BLaER1 (cell line): Measurements from ENCODE around the gene SLC22A17.

Experiments
- H3K27ac ChIP-seq: shearing (Covaris generic); formaldehyde crosslinking; 2 replicates; pipeline ENCODE4 v1.8.1; 2022
- H3K27me3 ChIP-seq: shearing (Covaris generic); formaldehyde crosslinking; 2 replicates; pipeline ENCODE4 v1.8.1; 2022
- H3K36me3 ChIP-seq: shearing (Covaris generic); formaldehyde crosslinking; 2 replicates; pipeline ENCODE4 v1.8.1; 2022
- H3K4me1 ChIP-seq: shearing (Covaris generic); formaldehyde crosslinking; 2 replicates; pipeline ENCODE4 v1.8.1; 2022
- H3K4me2 ChIP-seq: shearing (Covaris generic); formaldehyde crosslinking; 2 replicates; pipeline ENCODE4 v1.8.1; 2022
- H3K4me3 ChIP-seq: shearing (Covaris generic); formaldehyde crosslinking; 2 replicates; pipeline ENCODE4 v1.8.1; 2022
- H3K9ac ChIP-seq: shearing (Covaris generic); formaldehyde crosslinking; 2 replicates; pipeline ENCODE4 v1.8.1; 2022
- H3K9me3 ChIP-seq: shearing (Covaris generic); formaldehyde crosslinking; 2 replicates; pipeline ENCODE4 v1.8.1; 2022
- H4K20me1 ChIP-seq: shearing (Covaris generic); formaldehyde crosslinking; 2 replicates; pipeline ENCODE4 v1.8.1; 2022
- Cebpa-rat ChIP-seq: shearing (Covaris generic); IDR thresholded peaks from 2 replicates; pipeline ENCODE4 v1.8.1; 2022

Gene SLC22A17

DNA sequence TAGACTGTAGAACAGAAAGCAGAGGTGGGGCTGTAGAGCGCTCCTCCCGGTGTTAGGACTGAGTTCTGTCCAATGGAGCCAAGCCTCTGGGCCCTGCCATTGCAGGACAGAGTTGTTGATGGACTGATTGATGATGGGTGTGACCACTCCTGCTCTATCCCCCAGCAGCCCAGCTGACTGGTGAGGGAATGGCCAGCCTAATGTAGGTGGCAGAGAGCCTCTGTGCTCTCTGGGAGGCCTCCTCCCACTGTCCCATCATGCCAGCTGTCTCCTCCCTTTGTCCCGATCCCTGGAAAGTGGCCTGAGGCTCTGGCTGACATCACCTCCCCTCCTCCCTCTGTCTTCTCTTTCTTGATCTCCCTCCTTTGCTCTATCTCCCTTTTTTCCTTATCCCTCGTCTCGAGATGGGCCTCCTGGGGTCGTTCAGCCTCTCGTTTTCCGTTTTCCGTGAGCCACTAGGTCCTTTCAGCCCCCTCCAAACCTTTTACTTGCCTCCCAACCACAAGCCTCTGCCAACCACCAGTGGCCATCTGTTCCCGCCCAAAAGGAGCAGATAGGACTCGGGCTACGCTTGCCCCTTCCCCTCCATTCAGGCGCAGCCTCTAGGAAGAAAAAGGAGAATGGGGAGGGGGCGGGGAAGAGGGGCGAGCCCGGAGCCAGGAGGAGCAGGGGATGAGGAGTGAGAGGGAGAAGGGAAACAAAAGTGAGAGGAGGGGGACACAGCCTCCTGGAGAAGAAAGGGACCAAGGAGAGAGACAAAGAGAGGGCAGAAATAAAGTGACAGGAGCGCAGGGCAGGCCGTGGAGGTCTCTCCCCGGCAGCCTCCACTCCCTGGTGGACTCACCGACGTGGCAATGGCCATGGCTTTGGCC is 11.7 kb upstream of the SLC22A17 start:
- Histone ChIP-seq H3K9ac (no peak overlapping the region), H3K4me1 (peaks cover 10% of the 10 kb centered on the region; the same call in 1 of the 2 replicates), H4K20me1 (no peaks in the 10 kb centered on the region), H3K9me3 (peaks cover 10% of the 10 kb centered on the region), H3K4me3 (no peak overlapping the region), H3K27ac (no peak overlapping the region), H3K4me2 (no peak overlapping the region), H3K27me3 (peaks cover 23% of the 10 kb centered on the region), H3K36me3 (no peaks in the 10 kb centered on the region)
- TF ChIP-seq Cebpa-rat = no peak

DNA sequence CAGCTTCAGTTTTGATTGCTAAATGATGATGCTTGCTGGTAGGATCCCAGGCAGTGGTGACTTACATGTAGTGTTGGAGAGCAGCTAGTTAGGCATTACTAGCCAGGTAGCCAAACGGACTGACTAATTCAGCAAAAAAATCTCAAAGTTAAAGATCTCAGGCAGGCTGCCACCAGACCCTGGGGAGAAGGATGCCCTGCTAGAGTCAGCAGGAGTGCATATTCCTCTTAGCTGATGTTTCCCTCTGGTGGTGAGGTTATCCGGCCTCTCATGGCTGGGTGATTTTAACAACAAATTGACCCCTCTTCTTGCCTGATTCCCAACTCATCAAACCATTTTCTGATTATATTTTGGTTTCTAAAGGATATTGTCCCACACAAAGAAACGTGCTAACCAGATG is 9.5 kb upstream of the SLC22A17 start:
- no peaks in the 10 kb centered on the region for H3K36me3 ChIP-seq
- no peak overlapping the region for H3K27ac ChIP-seq
- TF ChIP-seq Cebpa-rat = no peak
- H3K4me3 ChIP-seq = no peak overlapping the region
- H4K20me1 ChIP-seq = no peaks in the 10 kb centered on the region
- H3K27me3 ChIP-seq = peaks cover 23% of the 10 kb centered on the region
- peaks cover 10% of the 10 kb centered on the region for H3K9me3 ChIP-seq
- peaks cover 10% of the 10 kb centered on the region; the same call in 1 of the 2 replicates for H3K4me1 ChIP-seq
- no peak overlapping the region for H3K9ac ChIP-seq
- H3K4me2 ChIP-seq = no peak overlapping the region

DNA sequence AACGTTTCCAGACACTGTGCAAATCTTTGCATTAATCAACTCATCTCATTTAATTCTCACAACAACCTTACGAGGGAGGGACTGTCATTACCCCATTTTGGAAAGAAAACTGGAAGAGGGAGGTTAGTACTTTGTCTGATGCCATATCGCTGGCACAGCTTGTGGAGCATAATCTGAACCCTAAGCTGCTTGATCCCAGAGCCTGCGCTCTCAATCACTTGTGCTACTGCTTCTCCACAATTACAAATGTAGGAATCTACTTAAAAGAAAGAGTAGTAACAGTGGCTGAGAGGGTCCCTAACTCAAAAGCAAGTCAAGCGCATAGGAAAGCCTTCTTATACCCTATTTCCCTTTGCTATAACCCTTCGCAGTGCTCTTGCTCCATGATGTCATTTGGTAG is 9.1 kb upstream of the SLC22A17 start:
- Histone ChIP-seq H3K27me3 (peaks cover 23% of the 10 kb centered on the region), H4K20me1 (no peaks in the 10 kb centered on the region), H3K9ac (no peak overlapping the region), H3K4me3 (no peak overlapping the region), H3K27ac (no peak overlapping the region), H3K36me3 (no peaks in the 10 kb centered on the region), H3K9me3 (peaks cover 10% of the 10 kb centered on the region), H3K4me1 (peaks cover 10% of the 10 kb centered on the region; the same call in 1 of the 2 replicates), H3K4me2 (no peak overlapping the region)
- TF ChIP-seq Cebpa-rat = no peak

DNA sequence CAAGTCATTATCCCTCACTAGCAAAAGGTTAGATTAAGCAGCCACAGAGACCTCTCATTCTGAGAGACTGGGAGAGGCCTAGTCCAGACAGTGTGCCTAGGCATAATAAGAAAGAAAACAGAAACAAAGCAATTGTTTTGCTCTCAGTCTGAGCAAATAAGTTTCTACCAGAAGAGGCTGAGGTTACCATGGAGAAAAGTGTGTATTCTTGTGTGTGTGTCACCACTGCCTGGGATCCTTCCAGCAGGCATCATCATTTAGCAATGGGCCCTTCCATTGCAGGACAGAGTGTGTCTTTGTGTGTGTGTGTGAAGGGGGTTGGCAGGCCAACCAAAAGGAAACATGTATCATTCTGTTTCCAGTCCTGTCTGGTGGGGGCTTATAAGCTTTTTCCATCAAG is 8.6 kb upstream of the SLC22A17 start:
- peaks cover 10% of the 10 kb centered on the region for H3K9me3 ChIP-seq
- H3K4me2 ChIP-seq = no peak overlapping the region
- peaks cover 10% of the 10 kb centered on the region; the same call in 1 of the 2 replicates for H3K4me1 ChIP-seq
- H3K27me3 ChIP-seq = peaks cover 23% of the 10 kb centered on the region
- no peak overlapping the region for H3K27ac ChIP-seq
- H3K36me3 ChIP-seq = no peaks in the 10 kb centered on the region
- no peak for TF ChIP-seq Cebpa-rat
- H4K20me1 ChIP-seq = no peaks in the 10 kb centered on the region
- H3K4me3 ChIP-seq = no peak overlapping the region
- no peak overlapping the region for H3K9ac ChIP-seq

DNA sequence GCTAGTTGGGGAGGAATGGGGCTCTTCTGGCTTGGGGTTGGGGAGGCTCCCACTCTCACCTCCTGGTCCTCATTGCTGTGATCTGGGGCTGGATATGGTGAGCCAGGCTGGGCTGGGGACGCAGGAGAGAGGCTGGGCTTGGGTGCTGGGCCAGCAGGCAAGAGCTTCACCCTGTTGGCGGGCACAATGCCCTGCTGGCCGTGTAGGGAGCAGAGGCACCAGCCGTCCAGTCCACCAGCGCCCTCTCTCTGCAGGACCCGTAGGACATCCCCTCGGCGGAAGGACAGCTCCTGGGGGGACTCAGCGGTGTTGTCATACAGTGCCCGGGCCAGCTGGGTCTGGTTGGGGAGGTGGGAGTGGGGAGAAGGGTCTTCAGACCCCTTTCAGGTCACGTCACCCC is 7.8 kb upstream of the SLC22A17 start:
- Histone ChIP-seq H3K4me2 (no peak overlapping the region), H3K27me3 (peaks cover 17% of the 10 kb centered on the region), H4K20me1 (no peaks in the 10 kb centered on the region), H3K4me3 (no peak overlapping the region), H3K27ac (no peak overlapping the region), H3K36me3 (no peaks in the 10 kb centered on the region), H3K9me3 (peaks cover 6% of the 10 kb centered on the region), H3K9ac (no peak overlapping the region), H3K4me1 (peaks cover 10% of the 10 kb centered on the region; the same call in 1 of the 2 replicates)
- no peak for TF ChIP-seq Cebpa-rat

DNA sequence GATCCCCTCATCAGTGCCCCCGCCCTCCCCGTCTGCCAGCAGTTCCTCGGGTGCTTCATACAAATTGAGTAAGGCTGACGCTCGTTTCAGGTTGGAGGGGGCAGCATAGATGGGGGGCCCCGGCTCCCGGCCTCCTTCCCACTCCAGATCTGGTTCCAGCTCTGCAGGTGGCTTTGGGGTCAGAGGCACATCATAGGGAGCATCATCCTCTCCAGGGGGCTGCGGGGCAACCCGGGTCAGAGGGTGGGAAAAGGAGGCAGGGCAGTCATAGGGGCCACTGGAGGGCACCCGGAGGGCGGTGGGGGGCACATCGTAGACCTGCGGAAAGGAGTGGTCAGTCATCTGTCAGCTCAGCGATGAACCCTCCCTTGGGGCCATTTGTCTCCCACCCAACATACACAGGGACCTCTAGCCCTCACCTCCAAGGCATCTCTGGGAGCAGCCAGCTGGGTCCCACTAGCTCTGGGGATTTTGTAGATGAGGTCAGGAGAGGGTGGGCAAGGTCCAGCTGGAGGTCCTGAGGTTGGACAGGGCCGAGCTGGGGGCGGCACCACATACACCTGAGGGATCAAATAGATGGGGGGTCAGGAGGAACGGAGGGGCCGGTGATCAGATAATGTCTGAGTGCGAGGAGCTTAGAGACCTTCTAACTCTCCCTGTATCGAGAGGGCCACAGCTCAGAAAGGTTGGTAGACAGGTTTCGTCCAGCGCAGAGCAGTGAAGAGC is 7.2 kb upstream of the SLC22A17 start:
- Histone ChIP-seq H3K4me2 (no peak overlapping the region), H3K9me3 (no peaks in the 10 kb centered on the region; the same call in 1 of the 2 replicates), H4K20me1 (no peaks in the 10 kb centered on the region), H3K27ac (no peak overlapping the region), H3K4me3 (no peak overlapping the region), H3K4me1 (peaks cover 10% of the 10 kb centered on the region; the same call in 1 of the 2 replicates), H3K36me3 (no peaks in the 10 kb centered on the region), H3K27me3 (peaks cover 11% of the 10 kb centered on the region), H3K9ac (no peak overlapping the region)
- no peak for TF ChIP-seq Cebpa-rat

DNA sequence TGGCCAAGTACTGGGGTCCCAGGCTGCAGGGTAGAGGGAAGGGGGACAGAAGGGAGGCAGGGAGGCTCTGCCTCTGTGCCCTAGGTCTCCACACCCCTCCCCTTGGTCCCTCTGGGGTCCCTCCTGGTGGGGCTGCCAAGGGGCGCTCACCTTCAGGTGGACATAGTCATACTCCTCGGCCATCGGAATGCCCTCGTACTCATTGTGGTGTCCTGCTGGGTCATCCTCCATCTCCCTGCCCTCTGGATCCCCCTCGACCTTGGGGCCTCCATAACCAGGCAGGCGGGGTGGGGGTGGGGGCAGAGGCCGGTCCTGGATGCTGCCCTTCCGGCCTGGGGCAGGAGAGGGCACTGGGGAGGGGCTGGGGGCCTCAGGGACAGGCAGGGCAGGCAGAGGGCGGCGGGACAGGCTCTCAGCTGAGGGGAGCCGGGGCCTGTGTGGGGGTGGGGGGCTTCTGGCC is 6.5 kb upstream of the SLC22A17 start:
- H3K4me1 ChIP-seq = peaks cover 10% of the 10 kb centered on the region; the same call in 1 of the 2 replicates
- H4K20me1 ChIP-seq = no peaks in the 10 kb centered on the region
- peaks cover 4% of the 10 kb centered on the region; the same call in 1 of the 2 replicates for H3K27me3 ChIP-seq
- no peak overlapping the region for H3K9ac ChIP-seq
- no peak overlapping the region for H3K27ac ChIP-seq
- TF ChIP-seq Cebpa-rat = no peak
- no peak overlapping the region for H3K4me2 ChIP-seq
- no peak overlapping the region for H3K4me3 ChIP-seq
- H3K9me3 ChIP-seq = no peaks in the 10 kb centered on the region
- H3K36me3 ChIP-seq = no peaks in the 10 kb centered on the region

DNA sequence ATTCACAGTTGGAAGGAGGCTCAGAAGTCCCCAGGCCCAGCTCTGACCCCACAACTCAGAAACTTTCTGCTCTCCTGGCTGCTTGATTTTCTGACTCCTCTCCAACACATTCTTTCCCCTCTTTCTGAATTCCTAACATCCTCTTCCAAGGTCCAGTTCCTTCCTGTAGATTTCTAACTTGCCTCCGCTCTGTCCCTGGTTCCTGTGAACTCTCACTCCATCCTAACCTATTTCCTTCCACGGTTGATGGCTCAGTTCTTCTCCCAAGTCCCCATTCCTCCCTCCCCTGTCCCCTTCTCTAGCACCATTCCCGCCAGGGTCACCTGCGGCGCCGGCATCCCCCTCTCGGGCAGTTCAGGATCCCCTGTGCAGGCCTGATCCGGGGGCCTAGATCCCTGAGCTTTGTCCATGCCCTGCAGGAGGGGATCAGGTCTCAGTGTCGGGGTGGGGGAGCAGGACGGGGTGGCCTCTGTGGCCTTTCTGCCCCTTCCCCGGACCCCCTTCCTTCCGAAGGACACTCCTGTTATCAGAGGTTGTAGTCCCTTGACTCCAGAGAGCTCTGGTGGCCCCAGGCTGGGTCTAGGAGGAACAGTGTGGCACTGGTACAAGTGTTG is 6.0 kb upstream of the SLC22A17 start:
- Histone ChIP-seq H3K4me2 (no peak overlapping the region), H4K20me1 (no peaks in the 10 kb centered on the region), H3K9ac (no peak overlapping the region), H3K4me3 (no peak overlapping the region), H3K36me3 (no peaks in the 10 kb centered on the region), H3K27ac (no peak overlapping the region), H3K9me3 (no peaks in the 10 kb centered on the region), H3K27me3 (no peaks in the 10 kb centered on the region), H3K4me1 (peaks cover 9% of the 10 kb centered on the region; the same call in 1 of the 2 replicates)
- no peak for TF ChIP-seq Cebpa-rat

DNA sequence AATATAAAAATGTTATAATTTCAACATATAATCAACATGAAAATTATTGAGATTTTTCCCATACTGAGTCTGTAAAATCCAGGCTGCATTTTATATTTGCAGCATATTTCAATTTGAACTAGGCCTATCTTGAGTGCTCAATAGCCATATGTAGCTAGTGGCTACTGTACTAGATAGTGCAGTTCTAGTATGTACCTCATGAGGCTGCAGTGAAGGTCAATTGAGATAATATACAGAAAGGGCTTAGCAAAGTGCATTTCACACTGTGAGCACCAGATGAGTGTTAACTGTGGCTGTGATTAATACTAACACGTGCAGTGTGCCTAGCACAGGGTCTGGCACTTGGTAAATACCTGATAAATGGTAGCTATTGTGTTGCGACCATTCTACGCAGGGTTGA is 5.4 kb upstream of the SLC22A17 start:
- no peak for TF ChIP-seq Cebpa-rat

More for the DNA sequence above, 5.4 kb upstream of the SLC22A17 start:
- Histone ChIP-seq H3K27me3 (no peaks in the 10 kb centered on the region), H3K4me1 (0 out of 2 replicates have a peak, but pooled peaks cover 5% of the 10 kb centered on the region), H3K27ac (no peak overlapping the region), H3K4me2 (no peak overlapping the region), H3K9ac (no peak overlapping the region), H4K20me1 (no peaks in the 10 kb centered on the region), H3K9me3 (no peaks in the 10 kb centered on the region), H3K36me3 (no peaks in the 10 kb centered on the region), H3K4me3 (no peak overlapping the region)
